H1 (cell line): ENCODE results near the gene CCDC33.

Experiments
- CBX5 ChIP-seq: fragments of 300-800, 300-1000 bp; sonication (generic); IDR thresholded peaks from 2 replicates; pipeline ENCODE4 v1.7.1; 2016; ENCODE audit warnings: antibody characterized with exemption, low read length, low read depth
- CHD2 ChIP-seq: IDR thresholded peaks from 2 replicates; pipeline ENCODE4 v1.6.1; 2012; ENCODE audit warnings: low read length, improper control_type of control experiment
- CTCF ChIP-seq, 3 experiments: IDR thresholded peaks; 1 replicate in 2 of 3; 2 replicates in 1 of 3; pipeline versions ENCODE4 v1.5.1 to v1.6.1; 2011; ENCODE audit warnings: low read length in 3 of 3, mild to moderate bottlenecking in 3 of 3, inconsistent platforms in 2 of 3, low read depth in 1 of 3, moderate library complexity in 1 of 3; ENCODE audit not compliant: insufficient read depth in 1 of 3; ENCODE audit errors: control extremely low read depth in 1 of 3
- EZH2 ChIP-seq: fragments of 200-600 bp; sonication (generic); IDR thresholded peaks from 2 replicates; pipeline ENCODE4 v1.7.1; 2012; ENCODE audit warnings: low read depth, mild to moderate bottlenecking, moderate library complexity, low read length, inconsistent platforms; ENCODE audit not compliant: severe bottlenecking
- JUN ChIP-seq: IDR thresholded peaks from 2 replicates; pipeline ENCODE4 v1.6.1; 2011; ENCODE audit warnings: low read depth, mild to moderate bottlenecking, improper control_type of control experiment, low read length
- POLR2A ChIP-seq, 2 experiments: IDR thresholded peaks; 1 replicate in 1 of 2; 2 replicates in 1 of 2; pipeline ENCODE4 v1.6.1; 2011; ENCODE audit warnings: low read depth in 2 of 2, low read length in 2 of 2, mild to moderate bottlenecking in 2 of 2; ENCODE audit errors: control extremely low read depth in 1 of 2
- POLR2AphosphoS5 ChIP-seq: IDR thresholded peaks from 2 replicates; pipeline ENCODE4 v1.6.1; 2011; ENCODE audit warnings: low read depth, low read length
- SP2 ChIP-seq: IDR thresholded peaks from 2 replicates; pipeline ENCODE4 v1.6.1; 2012; ENCODE audit warnings: mild to moderate bottlenecking, low read length, inconsistent platforms
- TAF1 ChIP-seq: IDR thresholded peaks from 2 replicates; pipeline ENCODE4 v1.6.1; 2011; ENCODE audit warnings: mild to moderate bottlenecking, low read depth, low read length

- TF ChIP-seq CTCF (IDR thresholded peaks at IDR 0.05; ENCODE audit: control extremely low read depth in 1 of 3, insufficient read depth in 1 of 3, low read depth in 1 of 3, low read length in 3 of 3): no peak
- TF ChIP-seq SP2: no peak
- no peak for TF ChIP-seq EZH2
- TF ChIP-seq CBX5: no peak
- TF ChIP-seq CHD2: no peak
- no peak for TF ChIP-seq POLR2A (IDR thresholded peaks at IDR 0.05; ENCODE audit: control extremely low read depth in 1 of 2, low read depth in 2 of 2, low read length in 2 of 2)
- TF ChIP-seq POLR2AphosphoS5: no peak
- no peak for TF ChIP-seq JUN
- TF ChIP-seq TAF1: no peak
These were observed 97.0 kb downstream of the CCDC33 start for GRCh38 chr15:74333093-74333492.
